ENCODE measurements around the gene SAV1. TPM values are rescaled to one million over a fixed set of nuclear protein-coding genes. Genes with fewer than 3 reads are reported as not detected.
"Not testable (repeated sequence)": the region's sequence is repeated elsewhere in the genome, so short reads cannot be mapped to it uniquely, and the experiment has no call there.

The SAV1 gene
- total RNA-seq, 1 donor from 2014 or later = 11.6 TPM

DNA sequence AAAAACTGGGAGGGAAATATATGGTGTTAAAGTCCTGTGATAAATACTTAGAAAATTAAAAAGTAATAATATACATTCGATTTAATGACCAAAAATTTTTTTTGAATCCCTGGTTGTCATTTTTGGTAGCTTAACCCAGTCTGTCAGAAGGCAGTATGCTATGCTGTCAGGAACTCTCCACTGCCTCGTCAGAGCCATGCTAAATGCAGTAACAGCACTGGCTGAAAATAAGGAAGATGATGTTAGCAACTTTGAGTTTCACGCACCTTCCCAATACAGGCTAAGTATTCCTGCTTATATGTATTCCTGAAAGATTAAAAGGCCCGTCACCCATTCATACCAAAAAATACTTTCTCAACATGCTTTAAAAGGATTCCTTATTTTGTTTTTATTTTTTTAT, 34.2 kb downstream of the SAV1 start:
- Mint-ChIP-seq H3K4me1 (ENCODE audit: low read depth, unreplicated experiment) (no peaks in the 10 kb centered on the region), H3K27ac (ENCODE audit: unreplicated experiment) (no peak overlapping the region), H3K4me3 (ENCODE audit: unreplicated experiment) (no peak overlapping the region), H3K9me3 (ENCODE audit: unreplicated experiment) (no peaks in the 10 kb centered on the region), H3K27me3 (ENCODE audit: unreplicated experiment) (no peaks in the 10 kb centered on the region), H3K36me3 (ENCODE audit: unreplicated experiment) (no peaks in the 10 kb centered on the region)
- no peak for DNase-seq
- TF ChIP-seq, protein P1, sequence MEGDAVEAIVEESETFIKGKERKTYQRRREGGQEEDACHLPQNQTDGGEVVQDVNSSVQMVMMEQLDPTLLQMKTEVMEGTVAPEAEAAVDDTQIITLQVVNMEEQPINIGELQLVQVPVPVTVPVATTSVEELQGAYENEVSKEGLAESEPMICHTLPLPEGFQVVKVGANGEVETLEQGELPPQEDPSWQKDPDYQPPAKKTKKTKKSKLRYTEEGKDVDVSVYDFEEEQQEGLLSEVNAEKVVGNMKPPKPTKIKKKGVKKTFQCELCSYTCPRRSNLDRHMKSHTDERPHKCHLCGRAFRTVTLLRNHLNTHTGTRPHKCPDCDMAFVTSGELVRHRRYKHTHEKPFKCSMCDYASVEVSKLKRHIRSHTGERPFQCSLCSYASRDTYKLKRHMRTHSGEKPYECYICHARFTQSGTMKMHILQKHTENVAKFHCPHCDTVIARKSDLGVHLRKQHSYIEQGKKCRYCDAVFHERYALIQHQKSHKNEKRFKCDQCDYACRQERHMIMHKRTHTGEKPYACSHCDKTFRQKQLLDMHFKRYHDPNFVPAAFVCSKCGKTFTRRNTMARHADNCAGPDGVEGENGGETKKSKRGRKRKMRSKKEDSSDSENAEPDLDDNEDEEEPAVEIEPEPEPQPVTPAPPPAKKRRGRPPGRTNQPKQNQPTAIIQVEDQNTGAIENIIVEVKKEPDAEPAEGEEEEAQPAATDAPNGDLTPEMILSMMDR (IDR thresholded peaks at IDR 0.05; ENCODE audit: partially characterized antibody, unreplicated experiment) = no peak

DNA sequence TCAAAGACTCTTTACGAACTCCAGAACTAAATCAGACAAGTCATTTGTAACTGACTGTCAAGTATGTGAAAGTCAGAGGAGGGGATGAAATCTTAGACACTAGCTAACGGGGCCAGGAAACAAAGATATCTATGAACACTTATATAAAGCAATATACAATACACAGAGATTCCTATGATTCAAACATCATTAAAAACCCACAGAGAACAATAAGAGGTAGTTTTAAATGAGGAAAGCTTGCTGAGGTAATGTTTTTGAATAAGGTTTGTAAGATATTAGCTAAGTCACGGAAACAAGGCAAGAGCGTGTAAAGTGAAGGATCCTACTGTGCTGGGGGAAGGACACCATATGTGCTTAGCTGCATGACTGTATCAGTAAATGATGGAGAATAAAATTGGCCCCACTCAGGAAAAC, 36.7 kb downstream of the SAV1 start:
- no peaks in the 10 kb centered on the region for H3K4me1 Mint-ChIP-seq (ENCODE audit: low read depth, unreplicated experiment)
- TF ChIP-seq, protein P1 (IDR thresholded peaks at IDR 0.05; ENCODE audit: partially characterized antibody, unreplicated experiment) = no peak
- no peaks in the 10 kb centered on the region for H3K36me3 Mint-ChIP-seq (ENCODE audit: unreplicated experiment)
- H3K27me3 Mint-ChIP-seq (ENCODE audit: unreplicated experiment) = no peaks in the 10 kb centered on the region
- no peak overlapping the region for H3K4me3 Mint-ChIP-seq (ENCODE audit: unreplicated experiment)
- no peaks in the 10 kb centered on the region for H3K9me3 Mint-ChIP-seq (ENCODE audit: unreplicated experiment)
- H3K27ac Mint-ChIP-seq (ENCODE audit: unreplicated experiment) = no peak overlapping the region
- DNase-seq = no peak

DNA sequence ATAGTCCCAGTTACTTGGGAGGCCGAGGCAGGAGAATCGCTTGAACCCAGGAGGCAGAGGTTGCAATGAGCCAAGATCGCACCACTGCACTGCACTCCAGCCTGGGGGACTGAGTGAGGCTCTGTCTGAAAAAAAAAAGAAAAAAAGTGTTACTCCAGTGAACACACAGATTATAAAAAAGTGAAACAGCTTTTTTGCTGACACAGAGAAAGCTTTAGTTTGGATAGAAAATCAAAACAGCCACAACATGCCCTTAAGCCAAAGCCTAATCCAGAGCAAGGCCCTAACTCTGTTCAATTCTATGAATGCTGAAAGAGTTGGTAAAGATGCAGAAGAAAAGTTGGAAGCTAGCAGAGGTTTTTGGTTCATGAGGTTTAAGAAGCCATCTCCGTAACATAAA, 43.2 kb downstream of the SAV1 start:
- H3K4me3 Mint-ChIP-seq (ENCODE audit: unreplicated experiment); H3K9me3 Mint-ChIP-seq (ENCODE audit: unreplicated experiment); H3K27ac Mint-ChIP-seq (ENCODE audit: unreplicated experiment): not testable (repeated sequence)

DNA sequence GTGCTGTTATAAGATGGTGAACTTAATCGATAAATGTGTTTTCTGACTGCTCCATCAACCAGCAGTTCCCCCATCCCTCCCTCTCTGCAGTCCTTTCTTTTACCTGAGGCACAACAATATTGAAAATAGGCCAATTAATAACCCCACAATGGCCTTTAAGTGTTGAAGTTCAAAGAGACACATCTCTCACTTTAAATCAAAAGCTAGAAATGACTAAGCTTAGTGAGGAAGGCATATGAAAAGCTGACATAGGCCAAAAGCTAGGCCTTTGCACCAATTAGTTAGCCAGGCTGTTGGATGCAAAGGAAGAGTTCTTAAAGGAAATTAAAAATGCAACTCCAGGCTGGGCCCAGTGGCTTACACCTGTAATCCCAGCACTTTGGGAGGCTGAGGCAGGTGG, 43.7 kb downstream of the SAV1 start:
- no peaks in the 10 kb centered on the region for H3K27me3 Mint-ChIP-seq (ENCODE audit: unreplicated experiment)
- H3K27ac Mint-ChIP-seq (ENCODE audit: unreplicated experiment) = no peak overlapping the region
- H3K9me3 Mint-ChIP-seq (ENCODE audit: unreplicated experiment) = no peaks in the 10 kb centered on the region
- H3K4me3 Mint-ChIP-seq (ENCODE audit: unreplicated experiment) = no peak overlapping the region
- no peaks in the 10 kb centered on the region for H3K4me1 Mint-ChIP-seq (ENCODE audit: low read depth, unreplicated experiment)
- TF ChIP-seq, protein P1 (IDR thresholded peaks at IDR 0.05; ENCODE audit: partially characterized antibody, unreplicated experiment) = no peak
- no peak for DNase-seq
- H3K36me3 Mint-ChIP-seq (ENCODE audit: unreplicated experiment) = no peaks in the 10 kb centered on the region

More for the DNA sequence above, 43.2 kb downstream of the SAV1 start:
- DNase-seq; H3K27me3 Mint-ChIP-seq (ENCODE audit: unreplicated experiment); H3K4me1 Mint-ChIP-seq (ENCODE audit: low read depth, unreplicated experiment); H3K36me3 Mint-ChIP-seq (ENCODE audit: unreplicated experiment): not testable (repeated sequence)

DNA sequence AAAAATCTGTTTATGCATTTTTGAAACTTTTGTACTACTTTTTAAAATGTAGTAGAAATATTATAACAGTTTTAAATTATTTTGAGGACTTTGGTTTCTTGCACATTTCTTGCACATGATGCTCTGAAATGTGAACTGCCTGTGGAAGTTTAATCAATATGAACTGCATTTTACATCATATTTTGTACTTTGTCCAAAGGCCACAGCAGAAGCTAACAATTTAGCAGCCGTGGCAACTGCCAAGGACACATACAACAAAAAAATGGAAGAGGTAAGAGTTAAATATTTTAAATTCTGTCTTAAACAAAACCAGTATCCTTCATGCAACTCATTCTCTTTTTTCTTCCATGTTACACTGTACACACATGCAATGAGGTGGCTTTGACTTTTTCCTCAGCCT, 45.1 kb downstream of the SAV1 start:
- TF ChIP-seq, protein P1 (IDR thresholded peaks at IDR 0.05; ENCODE audit: partially characterized antibody, unreplicated experiment) = no peak
- no peaks in the 10 kb centered on the region for H3K9me3 Mint-ChIP-seq (ENCODE audit: unreplicated experiment)
- no peaks in the 10 kb centered on the region for H3K4me1 Mint-ChIP-seq (ENCODE audit: low read depth, unreplicated experiment)
- H3K27ac Mint-ChIP-seq (ENCODE audit: unreplicated experiment) = no peak overlapping the region
- no peaks in the 10 kb centered on the region for H3K27me3 Mint-ChIP-seq (ENCODE audit: unreplicated experiment)
- no peak for DNase-seq
- H3K36me3 Mint-ChIP-seq (ENCODE audit: unreplicated experiment) = no peaks in the 10 kb centered on the region
- H3K4me3 Mint-ChIP-seq (ENCODE audit: unreplicated experiment) = no peak overlapping the region

DNA sequence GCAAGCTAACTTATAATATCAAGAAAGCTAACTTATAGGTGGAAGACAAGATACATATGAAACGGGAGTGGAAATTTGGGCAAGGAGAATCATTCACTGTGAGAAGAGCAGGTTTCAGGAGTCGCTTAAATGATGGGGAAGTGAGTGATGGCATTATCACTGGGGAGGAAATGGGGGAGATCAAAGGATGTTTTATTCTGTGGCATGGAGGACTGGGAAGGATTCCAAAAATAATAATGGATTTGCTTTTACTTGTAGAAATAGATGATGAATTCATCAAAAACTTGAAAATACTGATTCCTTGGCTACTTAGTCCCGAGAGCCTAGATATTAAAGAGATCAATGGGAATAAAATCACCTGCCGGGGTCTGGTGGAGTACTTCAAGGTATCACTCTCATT, 47.8 kb downstream of the SAV1 start:
- Mint-ChIP-seq H3K4me3 (ENCODE audit: unreplicated experiment) (no peak overlapping the region), H3K36me3 (ENCODE audit: unreplicated experiment) (no peaks in the 10 kb centered on the region), H3K27me3 (ENCODE audit: unreplicated experiment) (no peaks in the 10 kb centered on the region), H3K27ac (ENCODE audit: unreplicated experiment) (no peak overlapping the region), H3K4me1 (ENCODE audit: low read depth, unreplicated experiment) (no peaks in the 10 kb centered on the region), H3K9me3 (ENCODE audit: unreplicated experiment) (no peaks in the 10 kb centered on the region)
- TF ChIP-seq, protein P1 (IDR thresholded peaks at IDR 0.05; ENCODE audit: partially characterized antibody, unreplicated experiment) = no peak
- no peak for DNase-seq

Data from glutamatergic neuron (in vitro differentiated cells).